ENCODE data around the gene BCHE.

Gene BCHE

DNA sequence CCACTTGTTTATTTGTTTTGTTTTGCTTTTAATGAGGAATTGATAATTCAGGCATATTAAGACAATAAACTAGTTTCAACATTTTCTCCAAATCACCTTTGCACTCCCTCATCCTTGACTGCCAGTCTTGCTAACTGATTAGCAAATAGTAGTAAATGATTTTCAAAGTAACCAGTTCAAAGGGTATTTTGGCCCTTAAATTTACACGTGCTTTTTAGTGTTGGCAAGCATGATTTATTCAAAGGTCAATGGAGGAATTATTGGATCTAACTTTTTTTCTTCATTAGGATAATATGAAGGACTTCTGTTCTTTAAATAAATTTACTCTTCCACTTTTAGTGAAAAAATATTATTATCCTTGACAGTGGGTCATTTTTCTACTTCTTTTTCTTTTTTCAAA, 53.8 kb downstream of the BCHE start:
- TF ChIP-seq, protein P1, sequence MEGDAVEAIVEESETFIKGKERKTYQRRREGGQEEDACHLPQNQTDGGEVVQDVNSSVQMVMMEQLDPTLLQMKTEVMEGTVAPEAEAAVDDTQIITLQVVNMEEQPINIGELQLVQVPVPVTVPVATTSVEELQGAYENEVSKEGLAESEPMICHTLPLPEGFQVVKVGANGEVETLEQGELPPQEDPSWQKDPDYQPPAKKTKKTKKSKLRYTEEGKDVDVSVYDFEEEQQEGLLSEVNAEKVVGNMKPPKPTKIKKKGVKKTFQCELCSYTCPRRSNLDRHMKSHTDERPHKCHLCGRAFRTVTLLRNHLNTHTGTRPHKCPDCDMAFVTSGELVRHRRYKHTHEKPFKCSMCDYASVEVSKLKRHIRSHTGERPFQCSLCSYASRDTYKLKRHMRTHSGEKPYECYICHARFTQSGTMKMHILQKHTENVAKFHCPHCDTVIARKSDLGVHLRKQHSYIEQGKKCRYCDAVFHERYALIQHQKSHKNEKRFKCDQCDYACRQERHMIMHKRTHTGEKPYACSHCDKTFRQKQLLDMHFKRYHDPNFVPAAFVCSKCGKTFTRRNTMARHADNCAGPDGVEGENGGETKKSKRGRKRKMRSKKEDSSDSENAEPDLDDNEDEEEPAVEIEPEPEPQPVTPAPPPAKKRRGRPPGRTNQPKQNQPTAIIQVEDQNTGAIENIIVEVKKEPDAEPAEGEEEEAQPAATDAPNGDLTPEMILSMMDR (IDR thresholded peaks at IDR 0.05; ENCODE audit: low read depth, low read length) = no peak
- no peak for DNase-seq (ENCODE audit: extremely low read depth, low read depth)

DNA sequence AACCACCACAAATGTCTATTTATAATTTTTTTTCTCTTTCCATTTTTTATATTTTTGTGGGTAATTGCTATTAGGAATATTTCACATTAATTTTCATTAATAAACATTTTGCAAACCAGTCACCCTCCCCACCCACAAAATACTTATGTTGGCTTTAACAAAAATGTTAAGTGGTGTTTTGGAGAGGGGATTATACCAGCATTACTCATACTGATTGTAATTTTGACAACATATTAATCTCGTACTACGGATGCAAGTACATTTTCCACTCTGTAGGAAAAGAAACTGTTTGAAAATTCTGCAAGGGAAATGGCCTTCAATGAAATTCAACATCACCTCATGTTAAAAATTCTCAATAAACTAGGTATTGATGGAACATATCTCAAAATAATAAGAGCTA, 58.3 kb downstream of the BCHE start:
- no peak for DNase-seq (ENCODE audit: extremely low read depth, low read depth)

DNA sequence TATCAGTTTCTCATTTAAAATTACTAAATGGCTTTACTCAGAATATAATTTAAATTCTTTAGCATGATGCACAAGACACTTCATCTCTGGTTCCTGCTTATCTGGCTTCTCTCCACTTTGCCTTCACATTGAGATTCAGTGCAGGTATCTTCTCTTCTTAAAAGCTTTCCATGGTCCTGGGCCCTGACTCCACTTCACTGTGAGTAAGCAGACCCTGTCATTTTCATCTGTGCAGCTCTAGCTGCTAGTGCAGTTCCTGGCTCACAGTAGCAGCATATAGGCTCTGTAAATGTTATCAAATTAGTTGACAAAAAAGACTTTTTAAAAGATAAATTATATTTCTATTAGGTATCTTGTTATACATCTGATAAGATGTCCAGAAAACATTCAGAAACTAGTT, 58.8 kb downstream of the BCHE start:
- TF ChIP-seq, protein P1 (IDR thresholded peaks at IDR 0.05; ENCODE audit: low read depth, low read length) = no peak
- no peak for DNase-seq (ENCODE audit: extremely low read depth, low read depth)

More for the DNA sequence above, 58.3 kb downstream of the BCHE start:
- TF ChIP-seq, protein P1 (IDR thresholded peaks at IDR 0.05; ENCODE audit: low read depth, low read length) = no peak

DNA sequence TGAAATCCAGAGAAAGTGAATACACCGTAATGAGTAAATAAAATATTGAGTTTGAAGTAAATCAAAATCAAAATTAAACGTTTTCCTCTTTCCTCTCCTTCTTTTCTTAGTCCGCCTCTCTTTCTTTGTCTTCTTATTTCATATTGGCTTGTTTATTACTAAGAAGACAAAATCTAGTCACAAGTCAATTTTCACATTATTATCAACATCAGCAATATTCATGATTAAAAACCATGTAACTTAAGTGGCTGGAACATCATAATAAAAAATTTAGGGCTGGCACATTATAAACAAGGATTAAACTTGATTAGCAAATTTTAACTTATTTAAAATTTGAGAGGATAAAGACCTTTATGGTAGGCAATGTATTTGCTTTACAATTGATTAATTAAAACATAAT, 61.4 kb downstream of the BCHE start:
- no peak for DNase-seq (ENCODE audit: extremely low read depth, low read depth)
- TF ChIP-seq, protein P1 (IDR thresholded peaks at IDR 0.05; ENCODE audit: low read depth, low read length) = no peak

DNA sequence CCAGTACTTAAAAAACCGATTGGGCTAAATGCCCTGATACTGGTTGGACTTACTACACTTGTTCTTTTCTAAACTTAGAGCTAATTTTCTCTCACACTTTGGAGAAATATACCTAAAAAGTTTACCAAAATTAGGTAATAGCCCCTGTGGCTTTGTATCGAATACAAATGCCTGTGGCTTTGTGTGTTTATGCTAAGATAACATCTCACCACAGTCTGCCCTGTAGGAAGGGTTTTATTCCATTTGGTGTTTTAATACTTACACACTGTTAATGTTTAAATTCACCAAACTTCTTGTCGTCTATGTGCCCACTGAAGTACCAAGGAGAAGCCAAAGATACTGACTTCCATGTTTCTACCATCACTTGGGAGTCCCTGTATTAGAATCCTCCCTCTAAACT, 66.4 kb downstream of the BCHE start:
- no peak for DNase-seq (ENCODE audit: extremely low read depth, low read depth)
- TF ChIP-seq, protein P1 (IDR thresholded peaks at IDR 0.05; ENCODE audit: low read depth, low read length) = no peak

DNA sequence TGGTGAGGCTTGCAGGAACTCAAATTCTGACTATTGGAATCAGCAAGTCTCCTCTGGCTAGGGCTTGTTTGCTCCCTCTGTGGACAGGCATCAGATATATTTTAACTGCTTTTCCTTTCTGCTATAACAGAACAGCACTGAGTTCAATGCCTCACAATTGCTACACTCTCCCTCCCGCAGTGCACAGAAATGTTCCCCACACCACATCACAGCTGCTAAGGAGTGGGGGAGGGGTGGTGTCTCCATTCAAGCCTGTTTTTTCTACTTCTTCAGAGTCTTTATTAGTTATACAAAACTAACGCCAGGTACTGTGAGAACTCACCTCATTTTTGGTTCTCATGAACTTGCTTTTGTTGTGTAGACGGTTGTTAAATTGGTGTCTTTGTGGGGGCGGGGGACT, 68.5 kb downstream of the BCHE start:
- no peak for DNase-seq (ENCODE audit: extremely low read depth, low read depth)
- TF ChIP-seq, protein P1 (IDR thresholded peaks at IDR 0.05; ENCODE audit: low read depth, low read length) = no peak

DNA sequence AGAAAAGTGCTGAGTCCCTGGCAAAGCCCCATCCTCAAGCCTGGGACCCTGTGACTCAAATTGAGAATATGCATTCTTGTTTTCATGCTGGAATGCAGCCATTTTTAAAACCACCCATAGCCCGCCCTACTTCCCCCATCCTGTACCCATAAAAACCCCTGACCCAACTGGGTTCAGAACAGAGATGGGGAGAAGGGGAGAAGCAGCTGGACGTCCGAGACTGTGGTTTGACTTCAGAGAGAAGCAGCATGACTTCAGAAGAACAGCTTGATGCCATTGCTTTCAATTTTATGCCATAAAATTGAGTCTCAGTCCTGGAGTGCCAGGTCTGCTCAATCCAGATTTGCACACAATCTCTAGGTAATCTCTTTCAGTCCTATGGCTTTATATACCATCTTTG, 78.2 kb downstream of the BCHE start:
- no peak for DNase-seq (ENCODE audit: extremely low read depth, low read depth)
- TF ChIP-seq, protein P1 (IDR thresholded peaks at IDR 0.05; ENCODE audit: low read depth, low read length) = no peak
